Kidney epithelial cell (primary cell): ENCODE measurements around the gene HOXD8. TPM values are rescaled to one million over a fixed set of nuclear protein-coding genes. Genes with fewer than 3 reads are reported as not detected.

ENCODE experiments used
- DNase-seq: peaks from one replicate; pipeline ENCODE4 v3.0.0-alpha.2; 2010; ENCODE audit warnings: low read depth
- H3K27me3 ChIP-seq: 2 replicates; pipeline ENCODE4 v1.6.0; 2011; ENCODE audit warnings: low read length; ENCODE audit not compliant: control insufficient read depth, insufficient read depth
- H3K36me3 ChIP-seq: 2 replicates; pipeline ENCODE4 v1.5.1; 2011; ENCODE audit warnings: low read length; ENCODE audit not compliant: control insufficient read depth, insufficient read depth
- H3K4me3 ChIP-seq: 2 replicates; pipeline ENCODE4 v1.5.1; 2011; ENCODE audit warnings: low read depth, mild to moderate bottlenecking, control low read depth, low read length
- CTCF ChIP-seq: IDR thresholded peaks from 2 replicates; pipeline ENCODE4 v1.5.1; 2011; ENCODE audit warnings: mild to moderate bottlenecking, moderate library complexity, low read length, control low read depth, inconsistent platforms; ENCODE audit not compliant: insufficient read depth, poor library complexity, severe bottlenecking
- total RNA-seq: library from RNA; depleted of rRNA; stranded (reverse); fragments of >200 nt; gene quantifications from 2 replicates; pipeline ENCODE4 v1.2.3, GENCODE V29; 2015

Gene HOXD8
- total RNA-seq, 1 donor from 2014 or later = 18.1 TPM

GRCh38 chr2:176178038-176178756 lies 48.7 kb downstream of the HOXD8 start:
- DNase-seq = no peak
- H3K36me3 ChIP-seq = no peaks in the 10 kb centered on the region
- no peaks in the 10 kb centered on the region for H3K27me3 ChIP-seq
- TF ChIP-seq CTCF = no peak
- H3K4me3 ChIP-seq = peak overlapping the region; percentile 39

- no peaks in the 10 kb centered on the region for H3K27me3 ChIP-seq
- H3K4me3 ChIP-seq = peak overlapping the region; percentile 39
- TF ChIP-seq CTCF = no peak
- no peaks in the 10 kb centered on the region for H3K36me3 ChIP-seq
- DNase-seq = no peak
Measured at GRCh38 chr2:176178757-176179295, 49.3 kb downstream of the HOXD8 start.

- TF ChIP-seq CTCF = no peak
- Histone ChIP-seq H3K36me3 (no peaks in the 10 kb centered on the region), H3K27me3 (no peaks in the 10 kb centered on the region), H3K4me3 (no peak overlapping the region)
- no peak for DNase-seq
Measured at GRCh38 chr2:176181551-176181950, 52.0 kb downstream of the HOXD8 start.

Other genes with a start within 250 kb of the HOXD8 start
- 14.5 and 15.1 TPM in 2 replicates for gene LNPK, start 127.4 kb upstream of the HOXD8 start, total RNA-seq
- not detected in 2 replicates for gene EVX2, start 45.7 kb upstream of the HOXD8 start, total RNA-seq
- not detected in 2 replicates for gene HOXD13, start 37.0 kb upstream of the HOXD8 start, total RNA-seq
- gene HOXD12, start 29.9 kb upstream of the HOXD8 start, total RNA-seq = not detected in 2 replicates
- 5.4 and 16.3 TPM in 2 replicates for gene HOXD11, start 22.4 kb upstream of the HOXD8 start, total RNA-seq
- 5.1 and 5.6 TPM in 2 replicates for gene HOXD10, start 12.9 kb upstream of the HOXD8 start, total RNA-seq
- 11.6 and 12.2 TPM in 2 replicates for gene HOXD9, start 7.0 kb upstream of the HOXD8 start, total RNA-seq
- 5.4 and 13.8 TPM in 2 replicates for gene HOXD4, start 21.8 kb downstream of the HOXD8 start, total RNA-seq
- gene HOXD3, start 27.6 kb downstream of the HOXD8 start, total RNA-seq = 5.4 and 9.2 TPM in 2 replicates
- gene HOXD1, start 59.0 kb downstream of the HOXD8 start, total RNA-seq = 9.8 and 11.1 TPM in 2 replicates
- gene MTX2, start 139.7 kb downstream of the HOXD8 start, total RNA-seq = 60.3 and 62.8 TPM in 2 replicates